Stimulated activated CD8-positive, alpha-beta memory T cell treated with anti-CD3 and anti-CD28 coated beads, Interleukin-2, amount 100 ng/mL, for 48 hours (primary cell): Measurements from ENCODE around the gene FREM2.

Source experiments
- DNase-seq, 2 donors: peaks; one replicate each; pipeline ENCODE4 v3.0.0-alpha.2; 2020; ENCODE audit warnings: low read depth in 2 of 2

Gene FREM2

GRCh38 chr13:38759390-38759789 is 72.5 kb downstream of the FREM2 start:
- DNase-seq: no peak

GRCh38 chr13:38763446-38764381 is 76.8 kb downstream of the FREM2 start:
- no peak for DNase-seq

DNA sequence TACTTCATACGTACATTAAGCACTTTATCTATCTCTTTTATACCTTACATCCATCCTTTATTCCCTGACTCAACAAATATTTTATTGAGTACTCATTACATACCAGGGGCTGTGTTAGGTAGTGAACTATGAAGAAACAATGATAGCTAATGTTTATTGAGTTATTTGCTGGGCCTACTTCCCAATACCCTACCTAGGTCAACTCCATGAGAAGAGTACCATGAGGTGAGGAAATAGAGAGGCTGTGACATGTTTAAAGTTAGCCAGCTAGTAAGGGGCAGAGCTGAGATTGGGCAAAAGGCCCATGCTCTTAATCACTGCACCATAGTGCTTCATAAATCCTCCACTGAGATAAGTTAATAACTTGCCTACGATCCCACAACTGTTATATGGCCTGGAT is 79.9 kb downstream of the FREM2 start:
- DNase-seq: no peak

GRCh38 chr13:38767506-38768265 is 80.8 kb downstream of the FREM2 start:
- no peak for DNase-seq

DNA sequence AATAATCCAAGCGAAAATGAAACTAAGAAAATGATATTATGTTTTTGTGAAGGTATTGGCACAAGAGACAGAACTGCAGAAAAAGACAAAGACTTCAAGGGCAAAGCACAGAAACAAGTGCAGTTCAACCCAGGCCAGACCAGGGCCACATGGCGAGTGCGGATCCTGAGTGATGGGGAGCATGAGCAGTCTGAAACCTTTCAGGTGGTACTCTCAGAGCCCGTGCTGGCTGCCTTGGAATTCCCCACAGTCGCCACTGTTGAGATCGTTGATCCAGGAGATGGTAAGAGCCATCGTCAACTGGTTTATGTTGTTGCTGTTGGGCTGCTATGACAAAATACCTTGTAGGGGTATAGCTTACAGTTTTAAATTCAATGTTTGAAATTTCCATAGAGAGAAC is 82.6 kb downstream of the FREM2 start:
- no peak for DNase-seq

- no peak for DNase-seq
Observed at GRCh38 chr13:38775085-38775484, 88.2 kb downstream of the FREM2 start.

DNA sequence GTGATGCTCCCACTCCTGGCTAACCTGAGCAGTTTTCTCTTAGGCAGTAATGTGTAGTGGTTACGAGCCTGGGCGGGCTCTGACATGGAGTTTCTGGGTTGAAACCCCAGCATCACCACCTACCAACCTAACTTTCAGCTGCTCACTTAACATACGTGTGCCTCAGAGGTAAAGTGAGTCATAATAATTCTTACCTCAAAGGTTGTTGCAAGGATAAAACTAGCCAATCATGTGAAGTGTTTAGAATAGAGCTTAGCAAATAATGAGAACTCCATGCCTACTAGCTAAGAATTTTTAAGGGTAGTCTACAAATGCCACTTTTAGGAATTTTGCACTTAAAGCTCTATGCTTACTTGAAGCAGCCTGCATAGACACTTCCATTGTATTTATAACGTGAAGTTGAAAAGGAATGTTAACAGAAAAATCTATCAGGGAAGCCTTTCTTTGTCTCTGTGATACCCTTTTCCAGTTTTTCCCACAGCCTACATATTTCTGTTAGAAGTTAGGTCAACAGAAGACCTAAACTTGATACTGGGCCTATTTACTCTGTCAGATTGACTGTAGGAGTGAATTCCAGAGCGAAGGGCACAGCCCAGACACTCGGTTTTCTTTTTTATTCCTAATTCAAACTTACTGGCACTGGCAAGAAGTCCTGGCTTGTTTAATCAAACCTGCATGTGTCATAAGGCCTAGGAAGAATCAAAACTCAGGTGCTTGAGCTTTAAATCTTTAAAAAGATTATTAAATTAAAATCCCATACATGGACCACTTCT is 90.7 kb downstream of the FREM2 start:
- DNase-seq: no peak

DNA sequence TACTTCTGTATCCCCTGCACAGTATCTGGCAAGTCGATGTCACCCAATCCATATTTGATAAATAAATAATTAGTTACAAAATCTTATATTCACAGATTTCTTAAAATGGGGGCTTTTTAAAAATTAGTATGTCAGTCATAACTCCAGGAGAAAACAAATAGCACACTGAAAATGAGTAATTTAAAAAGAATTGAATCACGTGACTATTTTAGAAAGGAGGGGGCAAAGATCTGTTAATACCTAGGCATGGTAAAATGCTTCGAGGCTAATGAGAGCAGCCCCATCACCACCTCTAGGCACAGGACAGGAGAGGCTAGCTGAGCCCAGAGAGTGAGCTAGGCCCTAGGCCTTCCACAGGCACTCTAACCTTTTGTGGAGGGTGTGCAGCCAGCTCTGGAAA is 94.7 kb downstream of the FREM2 start:
- no peak for DNase-seq

- DNase-seq: no peak
Observed at GRCh38 chr13:38784036-38784880, 97.4 kb downstream of the FREM2 start.

GRCh38 chr13:38785042-38785441 is 98.2 kb downstream of the FREM2 start:
- DNase-seq: no peak

- no peak for DNase-seq
Observed at GRCh38 chr13:38785490-38785889, 98.6 kb downstream of the FREM2 start.

GRCh38 chr13:38787550-38787949 is 100.7 kb downstream of the FREM2 start:
- no peak for DNase-seq

- no peak for DNase-seq
Observed at GRCh38 chr13:38796890-38797289, 110.0 kb downstream of the FREM2 start.

GRCh38 chr13:38803531-38803930 is 116.7 kb downstream of the FREM2 start:
- DNase-seq: no peak

GRCh38 chr13:38804061-38804460 is 117.2 kb downstream of the FREM2 start:
- no peak for DNase-seq

GRCh38 chr13:38804536-38804935 is 117.7 kb downstream of the FREM2 start:
- DNase-seq: no peak

- no peak for DNase-seq
Observed at GRCh38 chr13:38814331-38814730, 127.5 kb downstream of the FREM2 start.

- no peak for DNase-seq
Observed at GRCh38 chr13:38819053-38819452, 132.2 kb downstream of the FREM2 start.

DNA sequence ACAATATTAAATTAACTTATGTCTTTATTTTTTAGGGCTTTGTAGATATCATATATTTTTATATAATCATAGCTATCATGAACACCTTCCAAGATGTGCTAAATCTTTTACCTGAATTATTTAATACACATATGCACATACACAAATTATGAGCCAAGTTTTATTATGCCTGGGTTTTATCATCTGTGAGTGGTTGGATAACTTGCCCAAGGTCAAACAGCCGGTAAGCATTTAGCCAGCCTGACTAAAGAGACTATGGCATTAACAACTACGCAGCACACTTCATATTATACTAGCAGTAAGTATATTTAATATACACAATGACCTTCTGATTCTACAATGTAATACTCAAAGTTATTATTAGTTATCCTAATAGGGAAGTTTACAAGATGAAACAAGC is 132.7 kb downstream of the FREM2 start:
- no peak for DNase-seq

GRCh38 chr13:38821770-38822551 is 135.1 kb downstream of the FREM2 start:
- no peak for DNase-seq
